RWPE2 (cell line): ENCODE data around the gene PSME3.
"Not testable (repeated sequence)": the region's sequence is repeated elsewhere in the genome, so short reads cannot be mapped to it uniquely, and the experiment has no call there.

Experiments
- ATAC-seq: fragments of 200-7000 bp; cut with Tn5 transposase; 3 replicates; pipeline ENCODE4 v1.9.1; 2021; ENCODE audit warnings: low read depth
- DNase-seq: peaks from one replicate; pipeline ENCODE4 v3.0.0-alpha.2; 2020; ENCODE audit warnings: low spot score
- H3K27ac ChIP-seq: fragments of 450-650 bp; 2 replicates; pipeline ENCODE4 v1.5.1; 2017; ENCODE audit warnings: mild to moderate bottlenecking; ENCODE audit not compliant: poor library complexity, severe bottlenecking
- H3K27me3 ChIP-seq: fragments of 250-450 bp; sonication (Bioruptor Pico); 2 replicates; pipeline ENCODE4 v1.5.1; 2021; ENCODE audit warnings: mild to moderate bottlenecking, moderate library complexity; ENCODE audit not compliant: insufficient read depth, poor library complexity, severe bottlenecking
- H3K36me3 ChIP-seq: fragments of 250-450 bp; sonication (Bioruptor Pico); 2 replicates; pipeline ENCODE4 v1.5.1; 2020; ENCODE audit warnings: low read depth, mild to moderate bottlenecking, moderate library complexity
- H3K4me1 ChIP-seq: fragments of 250-450 bp; sonication (Bioruptor Pico); 2 replicates; pipeline ENCODE4 v1.5.1; 2021; ENCODE audit warnings: mild to moderate bottlenecking, moderate library complexity; ENCODE audit not compliant: insufficient read depth, poor library complexity, severe bottlenecking
- H3K4me3 ChIP-seq: fragments of 250-450 bp; sonication (Bioruptor Pico); 2 replicates; pipeline ENCODE4 v1.5.1; 2021; ENCODE audit warnings: mild to moderate bottlenecking, moderate library complexity; ENCODE audit not compliant: severe bottlenecking
- H3K9me3 ChIP-seq: fragments of 250-450 bp; sonication (Bioruptor Pico); 2 replicates; pipeline ENCODE4 v1.5.1; 2021; ENCODE audit warnings: mild to moderate bottlenecking, moderate library complexity; ENCODE audit not compliant: severe bottlenecking
- CTCF ChIP-seq: fragments of 450-650 bp; IDR thresholded peaks from one replicate; pipeline ENCODE4 v1.5.1; 2017; ENCODE audit warnings: mild to moderate bottlenecking, moderate library complexity; ENCODE audit not compliant: poor library complexity, severe bottlenecking

PSME3 gene

GRCh38 chr17:42878123-42878880, 45.1 kb downstream of the PSME3 start:
- Histone ChIP-seq H3K27me3 (no peaks in the 10 kb centered on the region), H3K4me3 (no peak overlapping the region)
- no peak for DNase-seq

GRCh38 chr17:42878924-42879595, 45.9 kb downstream of the PSME3 start:
- no peaks in the 10 kb centered on the region for H3K36me3 ChIP-seq
- no peak for DNase-seq
- H3K27me3 ChIP-seq, result no peaks in the 10 kb centered on the region
- no peak overlapping the region for H3K4me3 ChIP-seq
- no peak for TF ChIP-seq CTCF
- no peaks in the 10 kb centered on the region for H3K9me3 ChIP-seq
- no peak overlapping the region for H3K27ac ChIP-seq
- H3K4me1 ChIP-seq, result no peaks in the 10 kb centered on the region
- no peak for ATAC-seq

More at GRCh38 chr17:42878123-42878880, 45.1 kb downstream of the PSME3 start:
- no peak for TF ChIP-seq CTCF
- no peak for ATAC-seq
- Histone ChIP-seq H3K27ac (no peak overlapping the region), H3K4me1 (no peaks in the 10 kb centered on the region), H3K9me3 (no peaks in the 10 kb centered on the region), H3K36me3 (no peaks in the 10 kb centered on the region)

GRCh38 chr17:42879596-42879985, 46.4 kb downstream of the PSME3 start:
- H3K36me3 ChIP-seq, result no peaks in the 10 kb centered on the region

GRCh38 chr17:42880776-42881310, 47.6 kb downstream of the PSME3 start:
- H3K27me3 ChIP-seq, result no peaks in the 10 kb centered on the region
- TF ChIP-seq CTCF, result no peak
- ATAC-seq (no peak), DNase-seq (no peak)
- H3K36me3 ChIP-seq, result no peaks in the 10 kb centered on the region
- H3K4me3 ChIP-seq, result no peak overlapping the region
- H3K9me3 ChIP-seq, result no peaks in the 10 kb centered on the region
- H3K4me1 ChIP-seq, result no peaks in the 10 kb centered on the region
- no peak overlapping the region for H3K27ac ChIP-seq

More at GRCh38 chr17:42879596-42879985, 46.4 kb downstream of the PSME3 start:
- no peak overlapping the region for H3K27ac ChIP-seq
- TF ChIP-seq CTCF, result no peak
- H3K9me3 ChIP-seq, result no peaks in the 10 kb centered on the region
- no peak overlapping the region for H3K4me3 ChIP-seq
- DNase-seq (no peak), ATAC-seq (no peak)
- no peaks in the 10 kb centered on the region for H3K27me3 ChIP-seq
- H3K4me1 ChIP-seq, result no peaks in the 10 kb centered on the region

- ATAC-seq, H3K27me3 ChIP-seq, H3K4me1 ChIP-seq, H3K36me3 ChIP-seq, H3K4me3 ChIP-seq, H3K27ac ChIP-seq, H3K9me3 ChIP-seq, DNase-seq: not testable (repeated sequence)
Observed at GRCh38 chr17:42881706-42882105, 48.5 kb downstream of the PSME3 start.
